Ammon's horn (tissue), 1 donor: ENCODE data around the gene SLC24A1.

Experiments
- DNase-seq: peaks from one replicate; pipeline ENCODE4 v3.0.0-alpha.2; 2016; ENCODE audit warnings: low spot score

SLC24A1 gene

DNA sequence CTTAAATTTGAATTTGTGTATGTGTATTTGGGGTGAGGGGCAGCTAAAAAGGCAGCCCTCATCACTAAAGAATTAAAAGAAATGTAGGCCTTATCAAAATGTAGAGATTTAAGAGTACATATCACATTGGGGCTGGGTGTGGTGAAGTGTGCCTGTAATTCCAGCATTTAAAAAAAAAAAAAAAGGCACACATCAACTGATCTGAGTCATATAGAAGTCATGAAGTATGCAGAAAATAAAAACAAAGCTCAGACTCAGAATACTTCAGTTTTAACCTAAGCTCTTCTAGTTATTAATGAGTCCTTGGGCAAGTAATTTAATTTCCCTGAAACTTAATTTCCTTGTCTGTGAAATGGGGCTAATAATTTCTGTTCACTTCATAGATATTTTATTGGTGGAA lies 31.6 kb downstream of the SLC24A1 start:
- no peak for DNase-seq

DNA sequence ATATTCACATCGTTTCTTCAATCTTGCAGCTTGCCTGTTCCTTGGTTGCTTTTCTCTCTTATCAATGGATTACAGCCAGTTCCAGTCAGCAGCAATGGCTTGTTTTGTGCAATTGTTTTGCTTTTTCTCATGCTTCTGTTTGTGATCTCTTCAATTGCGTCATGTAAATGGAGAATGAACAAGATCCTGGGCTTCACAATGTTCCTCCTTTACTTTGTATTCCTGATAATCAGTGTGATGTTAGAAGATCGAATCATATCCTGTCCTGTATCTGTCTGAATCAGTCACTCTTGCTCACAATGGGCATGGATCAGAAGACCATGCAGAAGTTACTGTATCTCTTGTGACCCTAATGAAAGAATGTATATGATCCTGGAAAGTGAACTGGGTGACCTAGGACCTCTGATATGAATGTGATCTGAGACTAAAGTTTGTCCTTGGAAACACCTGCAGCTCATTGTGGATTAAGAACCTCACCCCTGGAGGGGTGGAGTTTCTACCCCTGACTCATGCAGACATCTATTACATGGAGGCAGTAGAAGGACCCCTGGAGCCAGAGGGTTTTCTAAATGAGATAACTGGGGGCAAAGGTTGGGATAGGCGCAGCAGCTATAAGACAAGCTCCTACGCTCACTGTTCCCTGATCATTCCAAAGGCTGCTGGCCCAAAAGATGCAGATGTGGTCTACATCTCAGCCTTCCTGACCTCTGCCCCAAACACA lies 32.2 kb downstream of the SLC24A1 start:
- DNase-seq, result no peak

DNA sequence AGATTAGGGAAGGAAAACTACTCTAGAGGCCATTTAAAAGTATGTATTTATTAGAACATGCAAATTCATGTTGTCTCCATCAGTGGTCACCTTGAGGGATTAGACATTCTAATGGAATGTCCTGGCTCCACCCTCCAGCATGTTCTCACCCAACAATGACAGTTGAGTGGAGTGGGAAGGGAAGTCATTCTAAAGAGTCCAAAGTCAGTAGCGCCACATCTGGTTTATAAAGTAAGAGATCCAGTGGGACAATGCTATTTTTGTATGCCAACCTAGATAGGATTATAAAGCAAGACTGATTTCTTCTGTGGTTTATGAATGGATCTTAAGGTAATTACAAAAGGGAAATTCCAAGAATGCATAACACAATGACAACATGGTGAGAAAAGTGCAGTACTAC lies 33.3 kb downstream of the SLC24A1 start:
- no peak for DNase-seq

DNA sequence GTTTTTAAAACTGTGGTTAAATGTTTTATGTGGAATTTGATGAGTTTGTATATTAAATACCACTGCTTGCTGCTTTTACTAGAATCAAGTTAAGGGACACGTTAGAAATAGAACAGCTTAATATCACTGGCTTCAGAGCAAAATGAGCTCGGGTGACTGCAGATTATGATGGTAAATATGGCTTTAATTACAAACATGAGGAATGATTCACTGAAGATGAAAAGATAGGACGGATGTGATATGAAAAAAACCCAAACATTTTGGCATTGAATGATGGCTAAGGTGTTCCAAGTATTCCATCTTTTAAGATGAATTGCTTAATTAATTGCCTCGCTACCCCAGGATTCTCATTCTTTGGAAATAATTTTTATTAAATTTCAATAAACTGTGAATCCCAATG lies 33.7 kb downstream of the SLC24A1 start:
- no peak for DNase-seq

DNA sequence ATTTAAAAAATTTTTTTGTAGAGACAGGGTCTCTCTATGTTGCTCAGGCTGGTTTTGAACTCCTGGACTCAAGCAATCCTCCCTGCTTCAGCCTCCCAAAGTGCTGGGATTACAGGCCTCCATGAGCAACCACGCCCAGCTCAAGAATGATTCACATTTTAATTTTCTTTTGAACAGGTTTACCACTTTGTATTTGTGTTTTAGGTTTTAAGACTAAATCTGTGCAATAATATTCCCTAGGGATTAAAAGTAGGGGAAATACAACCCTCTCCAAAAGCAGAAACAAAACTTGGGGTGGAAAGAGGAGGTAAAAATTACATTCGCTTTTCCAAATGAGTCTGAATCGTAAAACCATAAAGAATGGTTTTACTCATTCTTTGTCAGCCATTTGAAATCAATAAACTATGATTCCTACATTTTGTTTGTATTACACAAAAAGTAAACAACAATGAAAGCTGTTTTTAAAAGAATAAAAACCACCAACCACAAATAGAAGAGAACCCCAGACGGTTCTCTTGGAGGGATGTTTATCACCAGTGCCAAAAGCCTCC lies 37.8 kb downstream of the SLC24A1 start:
- DNase-seq, result no peak

DNA sequence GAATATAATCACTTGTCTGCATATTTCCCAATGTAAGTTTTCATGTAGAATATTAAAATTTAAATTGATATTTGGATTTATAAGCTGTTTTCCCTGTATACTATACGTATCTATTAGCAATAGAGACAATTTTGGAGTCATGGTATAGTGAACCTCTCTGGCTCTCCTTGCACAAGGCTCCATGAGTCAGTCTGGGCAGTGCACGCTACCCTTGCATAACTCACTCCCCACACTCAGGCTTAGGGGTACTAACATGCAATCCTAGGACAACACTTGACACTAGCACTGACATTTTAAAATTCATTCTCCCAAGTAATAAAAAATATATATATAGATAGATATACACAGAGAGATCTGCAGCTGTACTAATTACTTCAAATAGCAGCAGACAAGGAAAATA lies 39.2 kb downstream of the SLC24A1 start:
- no peak for DNase-seq

DNA sequence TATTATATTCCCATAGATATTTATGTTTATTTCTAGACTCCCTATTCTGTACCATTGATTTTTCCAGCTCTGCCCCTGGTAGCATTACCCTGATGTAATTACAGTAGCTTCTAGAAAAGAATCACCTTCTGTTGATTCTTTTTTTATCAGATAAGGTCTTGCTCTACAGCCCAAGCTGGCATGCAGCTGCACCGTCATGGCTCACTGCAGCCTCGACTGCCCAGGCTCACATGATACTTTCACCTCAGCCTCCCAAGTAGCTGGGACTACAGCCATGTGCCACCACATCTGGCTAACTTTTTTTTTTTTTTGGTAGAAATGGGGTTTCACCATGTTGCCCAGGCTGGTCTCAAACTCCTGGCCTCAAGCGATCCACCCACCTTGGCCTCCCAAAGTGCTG lies 41.8 kb downstream of the SLC24A1 start:
- DNase-seq, result no peak

DNA sequence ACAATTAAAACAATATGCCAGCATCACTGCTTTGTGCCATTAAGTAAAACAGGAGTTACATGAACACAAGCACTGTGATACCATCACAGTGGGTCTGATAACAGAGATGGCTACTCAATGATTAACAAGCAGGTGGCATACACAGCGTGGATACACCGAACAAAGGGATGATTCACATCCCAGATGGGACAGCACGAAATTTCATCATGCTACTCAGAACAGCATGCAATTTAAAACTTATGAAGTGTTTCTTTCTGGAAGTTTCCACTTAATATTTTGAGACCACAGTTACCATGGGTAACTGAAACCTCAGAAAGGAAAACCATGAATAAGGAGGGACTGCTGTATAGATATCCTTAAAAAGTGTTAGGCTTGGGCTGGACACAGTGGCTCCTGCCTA lies 44.5 kb downstream of the SLC24A1 start:
- DNase-seq, result peak; percentile 79

DNA sequence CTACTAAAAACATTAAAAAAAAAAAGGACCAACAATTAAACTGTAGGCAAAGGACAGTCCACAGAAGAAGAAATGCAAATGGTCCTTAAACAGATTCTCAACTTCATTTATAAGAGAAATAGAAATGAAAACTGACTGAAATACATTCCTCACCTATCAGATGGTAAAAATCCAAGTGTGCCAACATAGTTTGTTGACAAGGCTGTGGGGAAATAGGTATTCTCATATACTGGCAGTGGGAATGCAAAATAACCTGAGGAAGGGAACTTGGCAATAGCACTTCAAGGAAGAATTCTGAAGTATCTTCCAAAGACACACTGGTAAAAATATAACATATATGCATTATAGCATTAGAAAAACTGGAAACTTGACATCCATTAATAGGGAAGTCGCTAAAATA lies 53.8 kb downstream of the SLC24A1 start:
- DNase-seq, result no peak

DNA sequence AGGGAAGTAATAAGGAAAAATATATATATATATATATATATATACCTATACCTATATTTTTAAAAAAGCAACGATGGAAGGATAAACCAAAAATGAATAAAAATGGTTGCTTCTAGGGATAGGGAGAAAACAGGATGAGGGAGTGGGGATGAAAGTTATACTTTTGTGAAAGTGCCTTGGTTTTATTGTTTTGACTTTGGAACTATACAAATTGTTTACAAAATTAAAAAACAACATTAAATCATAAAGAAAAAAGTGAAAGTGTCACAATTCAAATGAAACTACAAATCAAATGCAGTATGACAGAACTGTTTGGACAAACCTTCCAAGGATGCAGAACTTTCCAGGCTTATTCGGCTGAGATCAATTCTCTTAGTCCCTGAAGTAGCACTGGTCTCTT lies 54.4 kb downstream of the SLC24A1 start:
- no peak for DNase-seq

DNA sequence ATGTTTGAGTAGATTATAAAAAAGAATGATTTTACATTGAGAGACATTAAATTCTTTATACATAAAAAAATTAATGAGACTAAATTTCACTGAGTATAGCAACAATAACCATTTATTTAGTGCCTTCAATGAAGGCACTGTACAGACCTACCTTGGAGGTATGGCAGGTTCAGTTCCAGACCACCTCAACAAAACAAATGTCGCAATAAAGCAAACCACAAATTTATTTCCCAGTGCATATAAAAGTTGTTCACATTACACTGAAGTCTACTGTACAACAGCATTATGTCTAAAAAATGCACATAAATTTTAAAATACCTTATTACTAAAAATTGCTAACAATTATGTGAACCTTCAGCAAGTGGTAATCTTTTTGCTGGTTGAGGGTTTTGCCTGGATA lies 58.8 kb downstream of the SLC24A1 start:
- no peak for DNase-seq

DNA sequence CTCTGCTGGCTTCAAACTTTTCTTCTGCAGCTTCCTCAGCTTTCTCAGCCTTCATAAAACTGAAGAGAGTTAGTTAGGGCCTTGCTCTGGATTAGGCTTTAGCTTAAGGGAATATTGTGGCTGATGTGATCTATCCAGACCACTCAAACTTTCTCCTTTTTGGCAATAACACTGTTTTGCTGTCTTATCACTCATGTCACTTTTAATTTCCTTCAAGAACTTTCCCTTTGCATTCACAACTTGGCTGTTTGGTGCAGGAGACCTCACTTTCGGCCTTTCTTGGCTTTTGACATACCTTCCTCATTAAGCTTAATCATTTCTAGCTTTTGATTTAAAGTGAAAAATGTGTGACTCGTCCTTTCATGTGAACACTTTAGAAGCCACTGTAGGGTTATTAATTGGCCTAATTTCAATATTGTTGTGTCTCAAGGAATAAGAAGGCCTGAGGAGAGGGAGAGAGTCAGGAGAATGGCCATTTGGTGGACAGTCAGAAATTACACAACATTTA lies 60.7 kb downstream of the SLC24A1 start:
- DNase-seq, result no peak

DNA sequence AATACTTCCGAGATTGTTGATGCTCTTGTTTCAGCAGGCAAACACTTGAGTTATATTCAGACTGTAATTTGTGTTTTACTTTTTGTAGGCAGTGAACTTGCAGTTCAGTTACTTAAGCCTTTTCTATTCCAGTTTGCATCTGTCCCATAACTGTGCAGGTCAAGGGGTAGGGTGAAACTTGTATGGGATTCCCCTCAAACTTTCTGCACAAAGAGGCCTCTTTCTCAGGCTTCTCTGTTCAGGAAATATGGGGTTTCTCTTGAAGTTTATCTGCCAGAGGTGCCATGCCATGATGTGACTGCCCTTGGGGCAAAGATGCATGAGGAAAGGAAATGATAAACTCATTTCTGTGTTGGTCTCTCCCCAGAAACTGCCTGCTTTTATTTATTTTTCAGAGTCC lies 66.7 kb downstream of the SLC24A1 start:
- DNase-seq, result no peak

DNA sequence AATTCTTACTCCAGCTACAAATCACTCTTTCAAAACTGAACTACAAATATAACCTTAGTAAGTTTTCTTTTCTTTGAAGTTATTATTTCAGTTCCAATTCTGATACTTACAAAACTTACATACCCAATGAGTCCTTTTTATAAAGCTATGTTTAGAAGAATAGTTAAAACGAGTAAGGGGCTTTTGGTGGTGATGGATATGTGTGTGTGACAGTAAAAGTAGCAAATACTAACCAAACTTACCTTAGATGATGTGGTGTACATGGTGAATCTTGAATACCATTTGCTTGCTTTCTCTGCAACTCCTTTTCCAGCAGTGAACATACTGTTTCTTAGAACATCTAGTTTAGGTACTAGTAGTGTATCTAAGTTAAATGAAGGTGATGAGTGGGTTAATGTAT lies 68.4 kb downstream of the SLC24A1 start:
- DNase-seq, result no peak

DNA sequence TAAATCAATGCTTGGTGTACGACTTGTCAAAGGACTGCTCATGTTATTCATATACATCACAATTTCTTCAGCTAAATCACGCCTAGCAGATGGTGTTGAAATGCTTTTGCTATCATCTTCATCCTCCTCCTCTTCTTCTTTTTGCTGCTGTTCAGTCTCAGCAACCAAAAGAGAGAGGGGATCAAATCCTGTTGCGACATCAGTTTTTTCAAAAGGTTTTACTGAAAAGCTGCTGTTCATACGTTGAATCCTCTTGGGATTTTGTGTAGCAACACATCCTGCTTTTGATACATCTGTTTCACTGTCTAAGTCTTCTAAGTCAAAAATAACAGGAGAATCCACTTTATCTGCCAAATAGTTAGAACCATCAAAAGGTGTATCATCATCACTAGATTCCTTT lies 69.0 kb downstream of the SLC24A1 start:
- DNase-seq, result no peak

DNA sequence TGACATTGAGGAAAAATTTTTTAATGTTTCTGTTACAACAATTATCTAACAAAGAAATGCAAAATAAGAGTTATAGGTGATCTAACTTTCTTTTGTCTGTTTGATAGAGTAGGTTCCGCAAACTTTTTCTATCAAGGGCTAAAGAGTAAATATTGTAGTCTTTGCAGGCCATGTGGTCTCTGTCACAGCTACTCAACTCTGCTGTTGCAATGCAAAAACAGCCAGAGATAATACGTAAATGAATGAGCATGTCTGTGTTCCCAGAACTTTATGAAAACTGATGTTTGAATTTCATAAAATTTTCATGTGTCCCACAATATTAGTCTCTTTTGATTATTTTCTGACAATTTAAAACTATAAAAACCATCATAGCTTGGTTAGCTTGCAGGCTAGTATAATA lies 73.3 kb downstream of the SLC24A1 start:
- no peak for DNase-seq
